Measurements from ENCODE around the gene GYS1. TPM values are rescaled to one million over a fixed set of nuclear protein-coding genes. Genes with fewer than 3 reads are reported as not detected.

GYS1 gene
- total RNA-seq, 1 donor from 2014 or later: 25.5 TPM

DNA sequence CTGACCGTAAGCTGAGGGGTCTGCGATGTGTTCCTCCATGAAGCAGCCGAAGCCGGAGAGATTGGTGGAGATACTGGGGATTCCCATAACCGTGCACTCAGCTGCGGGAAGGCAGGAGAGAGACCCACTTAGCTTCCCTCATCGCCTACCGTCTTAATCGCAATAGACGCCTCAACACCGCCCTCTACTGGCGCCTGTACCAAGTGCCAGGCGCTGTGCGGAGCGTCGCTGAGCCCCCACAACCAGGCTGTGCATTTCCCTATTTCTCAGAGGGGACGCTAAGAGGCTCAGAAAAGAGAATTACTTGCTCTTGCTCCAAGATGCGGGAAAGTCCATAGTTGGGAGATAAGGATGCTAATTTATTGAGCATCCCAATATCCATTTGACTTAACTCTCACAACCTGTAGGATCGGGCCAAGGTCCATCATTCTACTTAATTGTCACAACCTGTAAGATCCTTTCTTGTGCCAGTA, 22.1 kb downstream of the GYS1 start:
- DNase-seq (ENCODE audit: low read depth) (peak; percentile 46), FAIRE-seq (no peak)
- TF ChIP-seq, protein P1, sequence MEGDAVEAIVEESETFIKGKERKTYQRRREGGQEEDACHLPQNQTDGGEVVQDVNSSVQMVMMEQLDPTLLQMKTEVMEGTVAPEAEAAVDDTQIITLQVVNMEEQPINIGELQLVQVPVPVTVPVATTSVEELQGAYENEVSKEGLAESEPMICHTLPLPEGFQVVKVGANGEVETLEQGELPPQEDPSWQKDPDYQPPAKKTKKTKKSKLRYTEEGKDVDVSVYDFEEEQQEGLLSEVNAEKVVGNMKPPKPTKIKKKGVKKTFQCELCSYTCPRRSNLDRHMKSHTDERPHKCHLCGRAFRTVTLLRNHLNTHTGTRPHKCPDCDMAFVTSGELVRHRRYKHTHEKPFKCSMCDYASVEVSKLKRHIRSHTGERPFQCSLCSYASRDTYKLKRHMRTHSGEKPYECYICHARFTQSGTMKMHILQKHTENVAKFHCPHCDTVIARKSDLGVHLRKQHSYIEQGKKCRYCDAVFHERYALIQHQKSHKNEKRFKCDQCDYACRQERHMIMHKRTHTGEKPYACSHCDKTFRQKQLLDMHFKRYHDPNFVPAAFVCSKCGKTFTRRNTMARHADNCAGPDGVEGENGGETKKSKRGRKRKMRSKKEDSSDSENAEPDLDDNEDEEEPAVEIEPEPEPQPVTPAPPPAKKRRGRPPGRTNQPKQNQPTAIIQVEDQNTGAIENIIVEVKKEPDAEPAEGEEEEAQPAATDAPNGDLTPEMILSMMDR (IDR thresholded peaks at IDR 0.05; ENCODE audit: insufficient read depth, low read length, severe bottlenecking): peak; percentile 94
- no peaks in the 10 kb centered on the region for H3K27me3 ChIP-seq (ENCODE audit: control insufficient read depth, insufficient read depth, low read length)
- H3K4me3 ChIP-seq (ENCODE audit: low read depth, low read length): no peak overlapping the region
- H3K36me3 ChIP-seq (ENCODE audit: control insufficient read depth, insufficient read depth, low read length): peaks cover 23% of the 10 kb centered on the region

DNA sequence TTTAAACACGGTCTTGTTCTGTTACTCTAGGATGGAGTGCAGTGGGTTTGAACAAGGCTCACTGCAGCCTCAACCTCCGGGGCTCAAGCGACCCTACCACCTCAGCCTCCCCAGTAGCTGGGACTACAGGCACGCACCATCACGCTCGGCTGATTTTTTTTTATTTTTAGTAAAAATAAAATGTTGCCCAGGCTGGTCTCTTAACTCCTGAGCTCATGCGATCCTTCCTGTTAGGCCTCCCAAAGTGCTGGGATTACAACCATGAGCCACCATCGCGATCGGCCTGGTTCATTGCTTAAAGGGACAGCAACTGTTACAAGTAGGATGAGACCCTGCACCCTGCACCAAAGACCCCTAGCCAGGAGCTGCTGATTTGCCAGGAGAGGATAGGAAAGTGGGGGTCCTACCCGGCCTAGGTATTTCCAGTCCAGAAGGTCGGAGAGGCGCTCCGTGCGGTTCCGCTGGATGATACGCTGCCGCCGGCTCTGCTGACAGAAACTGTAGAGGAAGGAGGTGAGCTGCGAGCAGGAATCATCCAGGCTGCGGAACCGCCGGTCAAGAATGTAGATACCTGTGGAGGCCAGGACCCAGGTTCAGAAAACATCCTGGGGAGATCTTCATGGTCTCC, 22.9 kb downstream of the GYS1 start:
- DNase-seq (ENCODE audit: low read depth) (no peak), FAIRE-seq (no peak)
- Histone ChIP-seq H3K4me3 (ENCODE audit: low read depth, low read length) (no peak overlapping the region), H3K36me3 (ENCODE audit: control insufficient read depth, insufficient read depth, low read length) (peaks cover 23% of the 10 kb centered on the region), H3K27me3 (ENCODE audit: control insufficient read depth, insufficient read depth, low read length) (no peaks in the 10 kb centered on the region)
- TF ChIP-seq, protein P1 (IDR thresholded peaks at IDR 0.05; ENCODE audit: insufficient read depth, low read length, severe bottlenecking): no peak

DNA sequence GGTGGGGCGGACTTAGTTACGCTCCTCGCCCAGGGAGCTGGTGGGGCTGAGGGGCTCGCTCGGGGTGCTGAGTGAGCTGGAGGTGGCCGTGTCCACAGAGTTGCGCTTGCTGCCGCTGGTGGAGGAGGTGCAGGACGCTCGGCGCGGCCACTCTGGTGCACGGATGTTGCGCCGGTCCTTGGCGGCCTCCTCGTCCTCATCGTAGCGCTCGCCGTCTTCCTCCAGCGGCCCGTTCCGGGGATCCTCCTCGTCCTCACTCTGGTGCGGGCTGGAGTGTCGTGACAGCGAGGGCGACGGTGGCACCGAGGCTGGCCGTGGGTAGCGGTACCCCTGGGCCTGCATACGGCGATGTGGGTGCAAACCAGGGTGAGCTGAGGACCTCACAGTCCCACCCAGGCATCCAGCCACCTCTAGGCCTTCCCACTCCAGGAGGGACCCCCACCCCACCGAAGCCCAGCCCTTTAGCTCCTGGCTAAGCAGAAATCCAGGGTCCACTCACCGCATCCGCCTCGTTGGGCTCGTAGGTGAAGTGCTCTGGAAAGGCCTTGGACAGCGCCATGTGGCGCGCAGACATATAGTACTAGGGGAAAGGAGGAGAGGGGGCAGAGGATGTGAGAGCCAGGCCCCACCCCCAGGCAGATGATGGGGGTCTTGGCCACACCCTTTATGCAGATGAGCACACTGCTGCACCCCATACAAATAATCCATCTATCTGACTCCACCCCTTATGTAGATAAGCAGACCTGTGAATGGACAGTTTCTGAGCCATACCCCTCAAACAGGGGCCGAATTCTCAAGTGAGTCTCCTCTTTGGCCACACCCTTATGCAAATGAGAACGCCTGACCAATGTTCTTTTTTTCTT, 23.6 kb downstream of the GYS1 start:
- TF ChIP-seq, protein P1 (IDR thresholded peaks at IDR 0.05; ENCODE audit: insufficient read depth, low read length, severe bottlenecking): no peak
- FAIRE-seq: no peak
- Histone ChIP-seq H3K4me3 (ENCODE audit: low read depth, low read length) (no peak overlapping the region), H3K36me3 (ENCODE audit: control insufficient read depth, insufficient read depth, low read length) (peaks cover 22% of the 10 kb centered on the region), H3K27me3 (ENCODE audit: control insufficient read depth, insufficient read depth, low read length) (no peaks in the 10 kb centered on the region)
- peak; percentile 26 for DNase-seq (ENCODE audit: low read depth)

DNA sequence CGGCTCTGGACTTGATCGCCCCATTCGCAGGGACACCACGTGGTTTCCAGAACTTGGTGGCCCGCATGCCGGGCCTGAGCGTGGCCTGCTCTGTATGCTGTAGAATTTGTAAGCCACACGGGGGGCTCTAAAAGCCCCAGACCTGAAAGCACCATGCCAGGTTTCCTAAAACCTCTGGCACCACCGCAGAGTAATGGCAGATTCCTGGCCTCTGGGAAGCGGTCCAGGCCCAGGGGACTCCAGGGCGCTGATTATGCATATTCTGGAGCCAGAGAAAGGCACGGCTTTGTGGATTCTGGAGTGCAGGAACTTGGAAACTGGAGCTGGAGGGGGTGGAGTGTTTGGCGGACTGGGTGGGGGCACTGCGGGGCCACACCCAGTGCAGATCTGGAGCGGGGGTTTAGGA, 24.3 kb downstream of the GYS1 start:
- no peak for FAIRE-seq
- DNase-seq (ENCODE audit: low read depth): no peak
- no peaks in the 10 kb centered on the region for H3K27me3 ChIP-seq (ENCODE audit: control insufficient read depth, insufficient read depth, low read length)
- peaks cover 15% of the 10 kb centered on the region for H3K36me3 ChIP-seq (ENCODE audit: control insufficient read depth, insufficient read depth, low read length)
- TF ChIP-seq, protein P1 (IDR thresholded peaks at IDR 0.05; ENCODE audit: insufficient read depth, low read length, severe bottlenecking): no peak
- H3K4me3 ChIP-seq (ENCODE audit: low read depth, low read length): no peak overlapping the region

DNA sequence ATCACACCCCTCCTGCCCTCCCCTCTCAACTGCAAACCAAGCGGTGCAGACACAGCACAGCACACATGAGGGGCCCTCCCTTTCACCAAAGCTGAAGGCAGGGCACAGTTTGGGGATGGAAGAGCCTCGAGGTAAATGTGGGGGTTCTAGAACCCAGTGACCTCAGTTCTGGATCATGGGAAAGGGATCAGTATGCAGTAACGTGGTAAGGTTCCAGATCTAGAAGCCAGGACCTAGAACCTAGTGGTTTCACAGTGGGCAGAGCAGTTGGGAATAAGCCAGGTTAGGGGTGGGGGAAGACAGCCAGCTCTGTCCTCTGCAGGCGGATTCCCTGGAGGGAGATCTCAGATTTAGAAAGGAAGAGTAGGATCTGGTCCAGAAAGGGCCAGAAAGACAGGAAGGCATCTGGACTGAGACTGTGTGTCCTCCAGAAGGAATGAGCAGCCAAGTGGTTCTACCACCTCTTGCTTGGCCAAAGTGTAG, 24.9 kb downstream of the GYS1 start:
- no peak overlapping the region for H3K4me3 ChIP-seq (ENCODE audit: low read depth, low read length)
- peaks cover 13% of the 10 kb centered on the region for H3K36me3 ChIP-seq (ENCODE audit: control insufficient read depth, insufficient read depth, low read length)
- no peak for FAIRE-seq
- no peaks in the 10 kb centered on the region for H3K27me3 ChIP-seq (ENCODE audit: control insufficient read depth, insufficient read depth, low read length)
- TF ChIP-seq, protein P1 (IDR thresholded peaks at IDR 0.05; ENCODE audit: insufficient read depth, low read length, severe bottlenecking): no peak
- DNase-seq (ENCODE audit: low read depth): no peak
